GM10248 (cell line): Measurements from ENCODE around the gene XPC.

Experiments used
- CTCF ChIA-PET: fragments of 300-600 bp; sonication (Branson Sonifier 250); formaldehyde crosslinking; extraction: SDS; loops from one replicate; lab custom pipeline; 2021; ENCODE audit warnings: antibody characterized with exemption; lab: Yijun Ruan, JAX
- POLR2A ChIA-PET: fragments of 350-650 bp; sonication (Branson Sonifier 250); formaldehyde crosslinking; extraction: SDS; loops from one replicate; lab custom pipeline; 2020; ENCODE audit warnings: antibody characterized with exemption; lab: Yijun Ruan, JAX
- DNase-seq: peaks from one replicate; pipeline ENCODE4 v3.0.0; 2012; ENCODE audit errors: extremely low spot score
- CTCF ChIP-seq: IDR thresholded peaks from 2 replicates; pipeline ENCODE4 v1.5.1; 2012; ENCODE audit warnings: mild to moderate bottlenecking, low read depth; ENCODE audit errors: extremely low read depth, missing control alignments, control extremely low read depth

Gene XPC

DNA sequence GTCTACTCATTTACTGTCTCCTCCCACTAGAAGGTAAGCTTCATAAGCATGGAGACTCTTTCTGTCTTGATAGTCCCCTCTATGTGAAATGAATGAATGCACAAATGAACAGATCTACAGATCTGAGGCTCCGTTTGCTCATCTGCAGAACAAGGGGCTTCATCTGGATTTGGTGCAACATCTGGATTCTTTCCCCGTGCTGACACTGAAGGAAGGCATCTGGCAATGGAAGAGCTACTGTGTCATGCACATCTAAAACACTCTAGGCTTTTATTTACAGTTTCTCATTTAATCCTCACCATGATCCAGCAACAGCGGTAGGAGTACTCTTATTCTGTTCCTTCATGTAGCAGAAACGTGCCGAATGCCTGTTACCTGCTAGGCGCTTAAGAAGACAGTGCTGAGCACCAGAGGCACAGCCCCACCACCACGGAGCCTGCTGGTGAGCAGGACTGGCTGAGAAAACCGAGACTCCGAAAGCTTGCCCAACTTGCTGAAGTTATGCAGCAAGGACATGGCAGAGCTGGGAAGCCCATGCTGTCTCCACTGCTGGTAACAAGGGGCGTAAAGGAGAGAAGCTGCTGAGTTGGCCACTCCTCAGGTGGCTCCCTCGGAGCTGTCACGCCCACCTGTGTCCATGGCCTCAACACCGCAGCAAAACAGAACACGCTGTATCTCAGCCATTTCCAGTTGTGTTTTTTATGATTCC, 31.3 kb upstream of the XPC start:
- DNase-seq: no peak
- ChIA-PET CTCF (interaction anchor here (0.7 to 0.9 kb wide), 2 partner anchors 9 to 336 kb away, joined by 3 read pairs; no protein-coding TSS in a partner anchor), POLR2A (interaction anchor here (0.5 kb wide), 1 partner anchor 959 kb away, joined by 5 read pairs; no protein-coding TSS in a partner anchor)
- TF ChIP-seq CTCF: no peak

DNA sequence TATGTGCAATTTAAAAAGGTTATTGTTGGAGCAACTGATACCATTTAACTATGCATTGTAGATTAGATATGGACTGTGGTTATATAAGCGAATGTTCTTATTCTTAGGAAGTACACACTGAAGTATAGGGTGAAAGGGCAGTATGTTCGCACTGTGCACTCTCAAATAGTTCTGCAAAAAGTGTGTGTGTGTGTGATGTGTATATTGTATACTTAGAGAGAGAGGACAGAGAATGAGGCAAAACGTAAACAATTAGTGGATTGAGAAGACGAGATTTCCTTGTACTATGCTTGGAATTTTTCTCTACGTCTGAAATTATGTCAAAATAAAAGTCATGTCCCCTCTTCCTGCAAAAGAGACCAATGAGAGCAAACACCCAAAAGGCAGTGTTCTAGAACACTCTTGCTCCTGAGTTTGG, 30.6 kb upstream of the XPC start:
- TF ChIP-seq CTCF: no peak
- ChIA-PET POLR2A (no interaction called here), CTCF (no interaction called here)
- no peak for DNase-seq

GRCh38 chr3:14208168-14208567, 29.8 kb upstream of the XPC start:
- POLR2A ChIA-PET: no interaction called here
- TF ChIP-seq CTCF: no peak
- CTCF ChIA-PET: interaction anchor here (1.3 kb wide), 1 partner anchor 259 kb away, joined by 4 read pairs; no protein-coding TSS in a partner anchor

DNA sequence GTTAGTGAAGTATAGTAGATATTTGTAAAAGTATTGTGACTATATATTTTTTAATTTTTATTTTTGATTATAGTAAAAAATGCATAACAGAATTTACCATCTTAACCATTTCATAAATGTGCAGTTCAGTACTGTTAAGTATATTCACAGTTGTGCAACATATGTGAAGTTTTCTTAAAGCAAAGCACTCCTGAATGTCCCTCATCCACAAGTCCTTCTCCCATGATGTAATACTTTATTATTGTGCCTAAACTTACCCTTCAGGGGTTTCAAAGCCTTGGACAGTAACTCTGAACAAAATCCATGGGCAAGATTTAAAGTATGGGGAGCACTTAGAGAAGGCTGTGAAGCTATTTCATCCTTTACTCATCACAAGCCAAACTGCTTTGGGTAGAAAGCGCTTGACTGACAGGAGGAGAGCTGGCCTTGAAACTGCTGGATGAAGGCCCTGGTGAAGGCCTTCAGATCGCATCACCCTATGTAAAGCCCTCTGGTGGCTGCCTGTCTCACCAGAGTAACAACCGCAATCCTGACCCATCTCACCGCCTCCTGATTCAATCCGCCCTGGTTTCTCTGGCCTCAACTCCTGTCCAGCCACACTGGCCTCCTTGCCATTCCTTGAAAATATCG, 28.3 kb upstream of the XPC start:
- CTCF ChIA-PET: interaction anchor here (1.3 kb wide), 1 partner anchor 261 kb away, joined by 4 read pairs; no protein-coding TSS in a partner anchor
- no peak for TF ChIP-seq CTCF
- DNase-seq: peak; percentile 2
- POLR2A ChIA-PET: no interaction called here

More at GRCh38 chr3:14208168-14208567, 29.8 kb upstream of the XPC start:
- DNase-seq: no peak

DNA sequence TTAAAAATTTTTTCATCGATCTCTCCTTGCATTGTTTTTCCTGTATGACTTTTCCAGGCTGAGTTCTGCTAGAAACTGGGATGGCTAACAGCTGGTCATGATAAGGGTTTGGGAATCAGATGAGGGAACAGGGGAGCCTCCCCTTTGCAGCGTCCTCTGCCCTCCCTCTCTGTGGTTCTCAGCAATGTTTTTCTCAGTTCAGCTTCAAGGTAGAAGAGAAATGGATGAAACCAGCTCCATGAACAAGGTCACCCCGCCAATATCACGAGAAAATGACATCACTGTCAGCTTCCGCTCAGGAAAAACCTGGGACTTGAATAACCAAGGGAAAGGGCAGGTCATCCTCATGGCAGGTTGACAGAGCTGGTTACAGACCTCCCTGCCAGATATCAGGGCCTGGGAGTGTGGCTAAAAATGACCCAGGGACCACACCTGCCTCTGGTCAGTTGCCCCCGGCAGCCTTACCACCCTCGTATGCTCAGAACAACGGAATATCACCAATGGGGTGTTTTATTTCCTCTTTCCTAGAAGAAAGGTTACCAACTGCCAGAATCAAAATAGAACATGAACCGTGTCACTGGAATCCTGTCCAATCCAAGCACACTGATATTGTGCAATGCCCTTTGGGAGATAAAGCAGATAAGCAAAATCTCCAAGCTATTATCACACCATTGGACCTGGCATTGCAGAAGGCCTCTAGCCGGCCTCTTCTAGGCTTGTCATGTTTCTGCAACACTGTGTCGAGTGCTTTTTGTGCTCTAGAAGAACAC, 26.3 kb upstream of the XPC start:
- ChIA-PET POLR2A (interaction anchor here (1.1 kb wide), 1 partner anchor 279 kb away, joined by 3 read pairs; no protein-coding TSS in a partner anchor), CTCF (interaction anchor here (0.6 to 4.6 kb wide), 32 partner anchors 8 to 716 kb away, joined by 3 to 60 read pairs (median 10); partner anchors contain the start of genes LSM3 and XPC)
- no peak for DNase-seq
- no peak for TF ChIP-seq CTCF
